NCI-H69 (cell line): ENCODE data around the gene CATSPERB.
"Not testable (repeated sequence)": the region's sequence is repeated elsewhere in the genome, so short reads cannot be mapped to it uniquely, and the experiment has no call there.

Experiments used
- DNase-seq: peaks from one replicate; lab custom pipeline; 2025; lab: John Stamatoyannopoulos, UW

Gene CATSPERB

GRCh38 chr14:91669867-91670266, 62.0 kb downstream of the CATSPERB start:
- no peak for DNase-seq

GRCh38 chr14:91667101-91667500, 64.8 kb downstream of the CATSPERB start:
- DNase-seq, result not testable (repeated sequence)

GRCh38 chr14:91660790-91661189, 71.1 kb downstream of the CATSPERB start:
- DNase-seq, result no peak

GRCh38 chr14:91654836-91655235, 77.0 kb downstream of the CATSPERB start:
- no peak for DNase-seq

GRCh38 chr14:91653451-91653850, 78.4 kb downstream of the CATSPERB start:
- no peak for DNase-seq

DNA sequence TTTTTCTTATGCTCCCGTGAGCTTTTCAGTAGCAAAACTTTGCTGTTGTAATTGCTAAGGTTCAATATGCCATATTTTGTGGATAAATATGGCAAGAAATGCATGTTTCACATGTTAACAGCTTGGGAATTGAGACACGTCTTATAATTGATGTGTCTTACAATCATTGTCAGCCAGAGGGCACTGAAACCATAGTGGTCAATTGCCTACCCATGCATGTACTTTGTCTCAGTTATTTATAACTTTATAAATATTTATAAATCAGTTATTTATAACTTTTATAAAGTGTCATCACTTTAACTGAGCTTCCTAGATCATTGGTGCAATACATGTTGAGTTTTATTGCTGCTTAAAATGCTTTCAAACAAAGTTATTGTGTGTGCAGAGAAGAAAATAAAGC, 82.0 kb downstream of the CATSPERB start:
- peak; percentile 10 for DNase-seq

DNA sequence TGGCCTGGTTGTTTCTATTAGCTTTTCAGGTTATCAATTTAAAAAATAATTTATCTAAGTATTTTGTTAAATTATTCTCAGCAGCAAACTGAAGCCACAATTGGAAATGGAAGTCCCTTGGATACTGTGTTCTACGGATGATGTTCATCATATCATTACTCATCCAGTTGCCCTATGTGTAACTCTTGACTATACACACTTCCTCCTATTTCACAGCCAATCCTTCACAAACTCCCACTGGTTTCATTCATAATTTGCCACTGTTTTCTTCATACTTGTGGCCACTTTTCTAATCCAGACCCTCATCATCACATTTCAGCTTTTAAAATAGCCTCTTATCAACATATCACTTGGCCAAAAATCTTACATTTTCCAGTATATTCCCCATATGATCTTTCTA, 84.0 kb downstream of the CATSPERB start:
- DNase-seq, result no peak

- DNase-seq, result no peak
Observed at GRCh38 chr14:91636604-91637003, 95.3 kb downstream of the CATSPERB start.

DNA sequence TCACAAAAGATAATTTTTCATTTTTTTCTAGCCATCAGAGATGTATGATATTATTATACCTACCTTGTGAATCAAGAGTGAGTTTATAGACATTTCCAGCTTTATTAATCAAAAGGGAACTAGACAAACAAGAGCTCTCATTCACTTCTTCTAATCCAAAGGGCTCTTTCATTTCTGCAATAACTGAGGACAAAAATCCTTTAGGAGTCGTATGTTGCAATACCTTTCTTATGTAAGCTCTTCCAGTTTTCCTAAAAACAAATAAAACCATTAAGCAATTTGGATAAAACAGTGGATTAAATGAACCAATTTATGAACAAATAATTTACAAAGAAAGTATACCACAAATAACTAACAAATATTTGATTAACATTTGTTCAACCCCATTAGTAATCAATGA, 107.1 kb downstream of the CATSPERB start:
- no peak for DNase-seq

DNA sequence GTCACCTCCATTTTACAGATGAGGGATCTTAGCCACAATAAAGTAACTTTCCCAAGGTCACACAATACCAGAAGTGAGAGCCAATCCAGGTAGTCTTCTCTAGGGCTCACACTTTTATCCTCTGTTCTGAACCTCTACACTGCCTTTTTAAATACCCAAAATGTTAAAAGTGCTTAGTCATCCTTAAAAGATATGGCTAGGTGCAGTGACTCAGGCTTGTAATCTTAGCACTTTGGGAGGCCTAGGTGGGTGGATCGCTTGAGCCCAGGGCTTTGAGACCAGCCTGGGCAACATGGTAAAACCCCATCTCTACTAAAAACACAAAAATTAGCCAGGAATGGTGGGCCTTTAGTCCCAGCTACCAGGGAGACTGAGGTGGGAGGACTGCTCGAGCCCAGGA, 117.7 kb downstream of the CATSPERB start:
- DNase-seq, result no peak

DNA sequence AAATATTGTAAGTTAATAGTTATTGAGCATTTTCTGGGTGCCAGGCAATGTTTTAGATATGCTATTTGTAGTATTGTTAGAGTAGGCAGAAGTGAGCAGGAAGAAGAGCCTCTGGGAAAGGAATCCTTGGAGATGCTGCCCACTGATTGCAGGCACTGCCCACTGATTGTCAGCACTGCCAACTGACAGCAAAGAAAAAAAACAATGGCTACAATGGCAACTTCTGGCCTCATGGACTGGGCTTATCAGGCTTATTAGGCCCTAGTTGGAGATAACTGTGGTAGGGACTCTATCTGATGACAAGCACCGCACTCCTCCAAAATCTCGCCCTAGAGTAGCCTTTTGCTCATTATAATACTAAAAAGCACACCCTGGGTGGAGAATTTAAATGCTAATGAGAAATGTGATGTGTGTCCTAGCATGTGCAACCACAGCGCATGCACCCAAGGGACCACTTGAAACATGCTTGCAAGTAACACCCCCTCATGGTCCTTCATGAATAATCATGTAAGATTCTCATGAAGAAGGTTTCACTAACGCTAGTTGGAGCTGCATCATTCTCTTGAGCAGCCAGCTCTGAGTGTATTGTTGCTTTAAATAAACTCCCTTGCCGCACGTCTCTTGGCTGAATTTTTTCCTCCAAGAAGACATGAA, 118.3 kb downstream of the CATSPERB start:
- DNase-seq, result no peak

DNA sequence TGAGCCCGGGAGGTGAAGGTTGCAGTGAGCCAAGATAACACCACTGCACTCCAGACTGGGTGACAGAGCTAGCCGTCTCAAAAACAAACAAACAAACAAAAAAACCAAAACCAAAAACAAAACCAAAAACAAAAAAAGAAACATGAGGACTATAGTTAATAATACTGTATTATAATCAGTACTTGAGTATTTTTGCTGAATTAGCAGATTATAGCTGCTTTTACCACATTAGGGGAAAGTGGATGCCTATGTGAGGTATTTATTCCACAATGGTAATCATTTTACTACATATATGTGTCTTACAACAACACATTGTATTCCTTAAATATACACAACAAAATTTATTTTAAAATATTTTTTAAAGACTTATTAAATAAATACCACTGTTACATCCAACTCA, 120.4 kb downstream of the CATSPERB start:
- DNase-seq, result no peak

- no peak for DNase-seq
Observed at GRCh38 chr14:91609161-91609560, 122.7 kb downstream of the CATSPERB start.

DNA sequence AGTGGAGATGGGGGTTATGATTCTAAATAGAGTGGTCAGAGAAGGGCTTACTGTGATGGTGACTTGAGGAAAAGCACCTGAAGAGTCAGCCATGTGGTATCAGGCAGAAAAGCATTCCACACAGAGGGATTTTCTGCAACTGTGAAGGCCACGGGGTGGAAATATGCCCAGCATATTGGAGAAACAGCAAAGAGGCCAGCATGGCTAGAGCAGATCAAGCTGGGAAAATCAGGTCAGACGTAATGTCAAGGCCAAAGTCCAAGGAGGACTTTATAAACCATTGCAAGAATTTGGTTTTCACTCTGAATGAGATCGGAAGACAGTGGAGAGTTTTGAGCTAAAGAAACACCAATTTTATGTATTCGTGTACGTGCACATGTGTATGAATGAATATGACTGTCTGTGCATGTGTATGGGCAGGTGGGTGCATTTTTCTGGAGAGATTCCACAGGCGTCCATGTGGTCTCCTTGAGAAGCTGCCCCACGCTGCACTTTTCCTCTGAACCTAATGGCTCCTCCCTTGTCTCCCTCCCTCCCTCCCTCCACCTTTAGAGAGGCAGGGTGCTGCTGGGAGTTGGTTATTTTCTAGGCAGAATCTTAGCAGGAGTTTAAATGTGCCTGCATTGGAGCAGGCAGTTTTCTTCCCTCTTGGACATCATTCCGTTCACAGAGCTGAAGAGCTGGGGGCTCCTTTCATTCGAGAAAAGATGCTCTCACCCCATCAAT, 124.4 kb downstream of the CATSPERB start:
- DNase-seq, result no peak

DNA sequence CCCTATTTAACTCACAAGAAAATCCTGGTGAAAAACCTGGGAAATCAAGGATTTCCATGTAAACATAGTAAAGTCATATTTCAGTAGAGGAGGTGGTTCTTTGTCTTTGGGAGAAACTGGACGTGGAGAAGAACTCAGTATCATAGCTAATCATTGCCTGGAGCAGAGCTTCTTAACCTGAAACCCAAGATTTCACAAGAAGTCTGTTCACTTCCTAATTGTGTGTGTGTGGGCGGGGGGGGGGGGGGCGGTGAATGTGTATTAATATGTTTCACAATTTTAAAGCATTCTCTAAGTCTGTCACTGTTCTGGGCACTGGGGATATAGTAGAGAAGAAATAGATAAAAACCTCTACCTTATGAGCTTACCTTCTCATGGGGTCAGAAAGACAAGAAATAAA, 125.0 kb downstream of the CATSPERB start:
- no peak for DNase-seq

DNA sequence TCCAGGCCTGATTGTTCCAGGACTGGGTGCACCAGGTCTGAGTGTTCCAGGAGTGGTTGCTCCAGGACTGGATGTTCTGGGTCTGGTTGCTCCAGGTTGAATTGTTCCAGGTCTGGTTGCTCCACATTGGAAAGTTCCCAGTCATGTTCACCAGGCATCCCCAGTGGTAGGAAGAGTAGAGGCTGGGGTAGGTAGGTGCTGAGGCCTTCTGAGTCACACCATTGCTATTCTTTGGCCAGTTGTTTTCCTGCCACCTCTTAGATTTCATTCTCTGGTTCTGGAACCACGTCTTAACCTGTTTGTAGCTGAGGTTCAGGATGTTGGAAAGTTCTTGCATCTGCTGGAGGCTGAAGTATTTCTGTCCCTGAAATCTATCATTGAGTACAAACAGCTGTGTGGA, 127.3 kb downstream of the CATSPERB start:
- DNase-seq, result not testable (repeated sequence)

DNA sequence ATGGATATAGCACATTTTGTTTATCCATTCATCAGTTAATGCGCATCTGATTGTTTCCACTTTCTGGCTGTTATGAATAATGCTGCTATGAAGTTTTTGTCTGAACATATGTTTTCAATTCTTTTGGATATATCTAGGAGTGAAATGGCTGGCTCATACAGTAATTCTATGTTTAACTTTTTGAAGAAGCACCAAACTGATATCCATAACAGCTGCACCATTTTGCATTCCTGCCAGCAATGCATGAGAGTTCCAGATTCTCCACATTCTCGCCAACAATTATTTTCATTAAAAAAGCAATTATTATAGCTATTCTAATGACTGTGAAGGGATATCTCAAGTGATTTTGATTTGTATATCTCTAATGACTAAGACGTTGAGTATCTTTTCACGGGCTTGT, 131.9 kb downstream of the CATSPERB start:
- no peak for DNase-seq

DNA sequence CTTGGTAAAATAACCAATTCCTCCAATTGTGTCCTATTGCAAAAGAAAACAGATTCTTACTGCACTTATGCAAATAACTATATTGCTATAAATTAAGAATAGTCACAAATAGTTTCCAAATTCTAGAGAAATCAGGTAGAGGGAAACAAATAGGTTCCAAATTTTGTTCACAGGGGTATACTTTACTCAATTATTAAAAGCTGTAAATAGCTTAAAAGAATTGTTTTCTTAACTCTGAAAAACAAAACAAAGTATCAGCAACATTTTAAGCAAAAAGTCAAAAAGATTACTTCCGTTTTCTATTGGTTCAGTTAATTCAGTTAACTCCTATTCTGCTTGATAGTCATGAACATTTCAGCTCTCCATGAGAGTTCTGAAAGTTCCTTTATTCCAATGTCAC, 136.2 kb downstream of the CATSPERB start:
- DNase-seq, result no peak

DNA sequence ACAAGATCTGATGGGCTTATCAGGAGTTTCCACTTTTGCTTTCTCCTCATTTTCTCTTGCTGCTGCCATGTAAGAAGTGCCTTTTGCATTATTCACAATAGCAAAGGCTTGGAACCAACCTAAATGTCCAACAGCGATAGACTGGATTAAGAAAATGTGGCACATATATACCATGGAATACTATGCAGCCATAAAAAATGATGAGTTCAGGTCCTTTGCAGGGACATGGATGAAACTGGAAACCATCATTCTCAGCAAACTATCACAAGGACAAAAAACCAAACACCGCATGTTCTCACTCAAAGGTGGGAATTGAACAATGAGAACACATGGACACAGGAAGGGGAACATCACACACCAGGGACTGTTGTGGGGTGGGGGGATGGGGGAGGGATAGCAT, 137.9 kb downstream of the CATSPERB start:
- not testable (repeated sequence) for DNase-seq

- DNase-seq, result no peak
Observed at GRCh38 chr14:91586410-91586809, 145.5 kb downstream of the CATSPERB start.

GRCh38 chr14:91585856-91586255, 146.0 kb downstream of the CATSPERB start:
- no peak for DNase-seq

- DNase-seq, result no peak
Observed at GRCh38 chr14:91582761-91583160, 149.1 kb downstream of the CATSPERB start.

- no peak for DNase-seq
Observed at GRCh38 chr14:91580876-91581577, 150.9 kb downstream of the CATSPERB start.
